HG03378 (cell line): ENCODE results near the gene SNRNP35.
A peak's percentile ranks its signal among the peaks of the same experiment; 100 is the strongest.
"Not testable (repeated sequence)": the region's sequence is repeated elsewhere in the genome, so short reads cannot be mapped to it uniquely, and the experiment has no call there.

ENCODE experiments used
- ATAC-seq: cut with Tn5 transposase; IDR thresholded peaks from one replicate; pipeline ENCODE4 v1.9.1; 2021; ENCODE audit warnings: mild to moderate bottlenecking, moderate library complexity; ENCODE audit not compliant: unreplicated experiment

Gene SNRNP35

GRCh38 chr12:123457980-123458779 lies at the start of gene SNRNP35:
TSS of gene SNRNP35 (plus strand) at chr12:123458139. CDS start at chr12:123465541, 7,402 bp downstream.
- ATAC-seq, result peak; percentile 44

DNA sequence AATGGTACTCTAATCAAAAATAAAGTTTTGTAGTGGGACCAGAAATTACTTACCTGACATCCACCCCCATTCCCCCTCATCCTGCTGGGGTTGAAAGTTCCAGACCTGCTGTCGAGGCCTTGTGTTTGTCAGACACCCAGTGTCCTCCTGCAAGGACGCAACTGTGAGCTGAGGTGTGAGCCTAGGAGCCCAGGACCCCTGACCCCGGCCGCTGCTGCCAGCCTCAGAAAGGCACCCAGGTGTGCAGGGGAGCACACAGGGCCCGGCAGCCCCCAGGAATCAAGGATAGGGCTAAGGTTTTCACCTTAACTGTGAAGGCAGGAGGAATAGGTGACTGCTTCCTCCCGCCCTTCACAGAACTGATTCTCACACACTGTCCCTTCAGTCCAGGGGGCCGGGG lies 49.3 kb upstream of the SNRNP35 start:
- ATAC-seq, result not testable (repeated sequence)

- not testable (repeated sequence) for ATAC-seq
Measured at GRCh38 chr12:123409284-123410040, 48.5 kb upstream of the SNRNP35 start.

DNA sequence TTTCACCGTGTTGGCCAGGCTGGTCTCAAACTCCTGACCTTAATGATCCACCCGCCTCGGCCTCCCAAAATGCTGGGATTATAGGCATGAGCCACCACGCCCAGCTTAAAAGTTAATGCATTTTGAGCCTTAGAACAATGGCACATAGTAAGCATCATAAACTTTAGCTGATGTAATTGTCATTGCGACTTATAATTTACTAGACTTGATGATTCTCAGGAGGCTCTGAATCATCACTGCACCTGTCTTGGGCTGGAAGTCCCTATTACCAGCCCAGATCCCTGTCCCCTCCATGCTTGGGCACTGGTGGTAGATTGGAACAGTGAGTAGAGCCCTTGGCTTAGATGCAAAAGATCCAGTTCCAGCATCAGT lies 47.9 kb upstream of the SNRNP35 start:
- ATAC-seq, result no peak

- no peak for ATAC-seq
Measured at GRCh38 chr12:123421314-123421713, 36.6 kb upstream of the SNRNP35 start.

- peak; percentile 88 for ATAC-seq
Measured at GRCh38 chr12:123427036-123427769, 30.7 kb upstream of the SNRNP35 start.

- no peak for ATAC-seq
Measured at GRCh38 chr12:123428591-123428990, 29.3 kb upstream of the SNRNP35 start.

DNA sequence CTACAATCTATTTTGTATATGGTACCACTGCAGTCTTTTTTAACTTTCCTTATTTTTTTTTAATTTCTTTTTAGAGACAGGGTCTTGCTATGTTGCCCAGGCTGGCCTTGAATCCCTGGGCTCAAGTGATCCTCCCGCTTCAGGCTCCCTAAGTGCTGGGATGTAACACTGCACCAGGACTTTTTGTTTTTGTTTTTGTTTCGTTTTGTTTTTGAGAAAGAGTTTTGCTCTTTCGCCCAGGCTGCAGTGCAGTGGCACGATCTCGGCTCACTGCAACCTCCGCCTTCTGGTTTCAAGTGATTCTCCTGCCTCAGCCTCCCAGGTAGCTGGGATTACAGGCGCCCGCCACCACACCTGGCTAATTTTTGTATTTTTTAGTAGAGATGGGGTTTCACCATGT lies 28.8 kb upstream of the SNRNP35 start:
- ATAC-seq, result not testable (repeated sequence)

- ATAC-seq, result not testable (repeated sequence)
Measured at GRCh38 chr12:123431951-123432817, 25.8 kb upstream of the SNRNP35 start.

- ATAC-seq, result no peak
Measured at GRCh38 chr12:123433615-123434014, 24.3 kb upstream of the SNRNP35 start.

- no peak for ATAC-seq
Measured at GRCh38 chr12:123435636-123436016, 22.3 kb upstream of the SNRNP35 start.

GRCh38 chr12:123436017-123436964 lies 21.6 kb upstream of the SNRNP35 start, which contains the start of gene RILPL2:
TSS of gene RILPL2 (minus strand) at chr12:123436684. CDS start at chr12:123436420, 264 bp downstream.
- peak; percentile 58 for ATAC-seq

DNA sequence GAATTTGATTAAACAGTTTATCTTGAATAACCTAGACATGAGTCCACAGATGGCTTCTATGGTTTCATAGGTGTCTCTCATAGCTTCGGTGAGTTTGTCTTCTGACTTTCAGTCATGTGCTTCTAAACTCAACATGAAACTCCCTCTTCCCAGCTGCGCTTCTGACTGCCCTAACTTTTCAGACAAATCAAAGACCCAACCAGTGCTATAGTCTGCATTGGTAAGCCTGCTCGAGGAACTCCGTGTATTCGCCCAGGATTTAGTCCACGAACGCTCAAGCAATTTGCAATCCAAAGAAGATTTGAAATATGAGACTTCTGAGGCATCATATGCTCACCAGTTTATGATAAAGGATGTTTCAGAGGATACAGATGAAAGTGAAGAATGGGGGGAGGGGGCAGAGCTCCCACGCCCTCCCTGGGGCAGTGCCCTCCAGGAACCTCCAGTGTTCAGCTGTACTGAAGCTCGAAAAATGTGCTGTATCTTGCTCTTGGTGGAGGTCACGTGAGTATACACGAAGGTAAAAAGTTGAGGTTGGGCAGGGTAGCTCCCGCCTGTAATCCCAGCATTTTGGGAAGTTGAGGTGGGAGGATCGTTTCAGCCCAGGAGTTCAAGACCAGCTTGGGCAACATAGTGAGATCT lies 16.3 kb upstream of the SNRNP35 start:
- ATAC-seq, result peak; percentile 65

DNA sequence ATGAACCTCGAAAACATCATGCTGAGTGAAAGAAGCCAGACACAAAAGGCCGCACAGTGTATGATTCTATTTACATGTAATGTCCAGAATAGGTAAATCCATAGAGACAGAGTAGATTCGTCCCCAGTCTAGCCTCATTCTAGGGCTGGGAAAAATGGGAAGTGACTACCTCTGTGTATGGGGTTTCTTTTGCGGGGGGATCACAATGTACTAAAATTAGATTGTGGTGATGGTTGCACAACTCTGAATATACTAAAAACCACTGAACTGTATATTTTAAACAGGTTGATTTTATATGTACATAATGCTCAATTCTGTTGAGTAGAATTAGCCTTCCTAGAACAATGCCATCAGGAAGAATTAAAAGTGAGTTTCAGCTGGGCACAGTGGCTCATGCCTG lies 15.2 kb upstream of the SNRNP35 start:
- ATAC-seq, result no peak

DNA sequence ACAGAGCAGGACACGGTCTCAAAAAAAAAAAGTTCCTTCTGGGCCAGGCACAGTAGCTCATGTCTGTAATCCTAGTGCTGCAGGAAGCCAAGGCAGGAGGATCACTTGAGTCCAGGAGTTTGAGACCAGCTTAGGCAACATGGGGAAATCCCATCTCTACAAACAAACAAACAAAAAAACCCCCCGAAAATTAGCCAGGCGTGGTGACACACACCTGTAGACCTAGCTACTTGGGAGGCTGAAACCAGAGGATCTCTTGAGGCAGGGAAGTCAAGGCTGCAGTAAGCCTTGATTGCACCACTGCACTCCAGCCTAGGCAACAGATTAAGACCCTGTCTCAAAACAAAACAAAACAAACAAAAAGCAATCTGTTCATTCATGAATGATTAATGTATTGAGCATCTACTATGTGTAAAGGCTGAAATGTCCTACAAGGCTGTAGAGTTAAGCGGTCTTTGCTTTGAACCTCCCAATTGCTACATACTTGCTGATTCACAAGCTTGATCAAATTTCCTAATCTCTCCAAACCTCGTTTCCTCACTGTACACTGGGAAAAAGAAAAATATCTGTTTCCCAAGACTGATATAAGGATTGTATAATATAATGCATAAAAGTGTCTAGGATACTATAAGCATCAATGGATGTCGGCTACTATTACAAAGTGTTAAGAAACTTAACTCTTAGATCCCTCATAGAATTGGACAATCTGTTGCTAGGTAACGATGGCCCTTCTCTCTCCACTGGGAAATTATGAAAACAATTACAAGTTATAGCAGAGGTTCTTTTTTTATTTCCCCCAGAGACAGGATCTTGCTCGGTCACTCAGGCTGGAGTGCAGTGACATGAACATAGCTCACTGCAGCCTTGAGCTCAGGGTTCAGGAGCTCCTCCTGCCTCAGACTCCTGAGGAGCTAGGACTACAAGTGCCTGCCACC lies 13.6 kb upstream of the SNRNP35 start:
- ATAC-seq, result no peak

GRCh38 chr12:123445388-123446332 lies 12.3 kb upstream of the SNRNP35 start:
- no peak for ATAC-seq

- ATAC-seq, result no peak
Measured at GRCh38 chr12:123446333-123446713, 11.6 kb upstream of the SNRNP35 start.
